DND-41 (cell line): Measurements from ENCODE around the gene SMAD7.

Source experiments
- CTCF ChIP-seq: IDR thresholded peaks from 2 replicates; pipeline ENCODE4 v1.5.1; 2012; ENCODE audit warnings: borderline replicate concordance, low read length, moderate library complexity, mild to moderate bottlenecking; ENCODE audit not compliant: poor library complexity, severe bottlenecking; ENCODE audit errors: extremely low read depth
- EZH2 ChIP-seq: IDR thresholded peaks from 3 replicates; pipeline ENCODE4 v1.6.1; 2012; ENCODE audit warnings: borderline replicate concordance, low read depth, mild to moderate bottlenecking, moderate library complexity, low read length, inconsistent platforms; ENCODE audit not compliant: severe bottlenecking

- TF ChIP-seq CTCF (no peak), EZH2 (no peak)
Observed at GRCh38 chr18:48956356-48956755, 5.6 kb upstream of the SMAD7 start.
